ENCODE data around the gene HK1.

Gene HK1

DNA sequence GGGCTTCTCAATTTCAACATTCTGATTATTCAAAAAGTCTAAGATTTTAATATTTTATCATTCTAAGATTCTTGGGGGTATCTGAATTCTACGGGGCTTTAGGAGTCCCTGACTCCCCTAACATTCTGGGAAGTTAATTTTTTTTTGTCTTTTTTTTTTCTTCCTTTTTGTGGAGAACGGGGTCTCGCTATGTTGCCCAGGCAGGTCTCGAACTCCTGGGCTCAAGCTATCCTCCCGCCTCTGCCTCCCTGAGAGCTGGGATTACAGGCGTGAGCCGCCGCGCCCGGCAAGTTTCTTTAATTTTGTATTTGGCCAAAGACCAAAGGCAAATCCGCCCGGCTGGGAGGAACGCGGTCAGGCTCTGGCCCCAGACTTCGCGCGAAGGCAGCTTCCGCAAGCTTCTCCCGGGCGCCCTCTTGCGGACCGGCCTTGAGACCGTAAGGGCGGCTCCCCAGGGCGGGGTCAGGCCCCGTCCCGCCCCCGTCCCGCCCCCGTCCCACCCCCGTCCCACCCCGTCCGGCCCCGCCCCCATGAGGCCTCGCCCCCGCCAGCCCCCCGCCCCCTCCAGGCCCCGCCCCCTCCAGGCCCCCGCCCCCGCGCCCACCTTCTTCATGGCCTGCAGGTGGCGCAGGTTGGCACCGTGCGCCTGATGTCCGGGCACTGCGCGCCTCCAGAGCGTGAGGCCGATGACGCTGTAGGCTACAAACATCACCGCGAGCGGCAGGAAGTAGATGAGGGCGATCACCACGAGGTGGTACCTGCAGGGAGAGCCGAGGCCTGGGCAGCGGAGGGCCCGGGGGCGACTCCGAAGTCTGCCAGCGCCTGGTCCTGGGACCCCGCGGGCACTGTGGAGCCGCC, 130.3 kb downstream of the HK1 start:
- DNase-seq, result peak; percentile 93

DNA sequence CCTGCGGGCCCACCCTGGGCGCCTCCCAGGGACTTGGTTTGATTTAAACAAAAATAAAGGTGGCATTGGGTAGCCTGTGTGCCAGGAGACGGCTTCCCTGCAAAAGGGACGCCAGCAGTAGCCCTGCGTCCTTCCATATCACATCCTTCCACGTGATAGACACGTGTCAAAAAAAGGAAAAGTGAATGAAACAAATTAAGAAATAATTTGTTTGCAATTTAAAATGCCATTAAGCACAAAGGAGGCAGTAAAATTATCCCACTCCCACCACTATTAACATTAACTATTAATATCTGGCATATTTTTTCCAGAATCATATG, 130.8 kb downstream of the HK1 start:
- no peak for DNase-seq

DNA sequence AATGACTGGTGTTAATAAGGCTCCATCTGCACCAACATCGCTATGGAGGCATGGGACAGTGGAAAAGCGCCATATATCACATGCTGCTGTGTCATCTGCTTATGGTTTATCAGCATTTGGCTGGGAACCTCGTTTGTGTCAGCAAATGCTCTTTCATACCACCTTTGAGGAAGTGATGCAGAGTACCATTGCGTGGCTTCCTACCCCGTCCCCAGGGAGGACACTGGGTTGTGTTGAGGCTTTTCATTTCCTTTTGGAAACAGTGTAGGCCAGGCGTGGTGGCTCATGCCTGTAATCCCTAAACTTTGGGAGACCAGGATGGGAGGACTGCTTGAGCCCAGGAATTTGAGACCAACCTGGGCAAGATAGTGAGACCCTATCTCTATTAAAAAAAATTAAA, 131.7 kb downstream of the HK1 start:
- no peak for DNase-seq

DNA sequence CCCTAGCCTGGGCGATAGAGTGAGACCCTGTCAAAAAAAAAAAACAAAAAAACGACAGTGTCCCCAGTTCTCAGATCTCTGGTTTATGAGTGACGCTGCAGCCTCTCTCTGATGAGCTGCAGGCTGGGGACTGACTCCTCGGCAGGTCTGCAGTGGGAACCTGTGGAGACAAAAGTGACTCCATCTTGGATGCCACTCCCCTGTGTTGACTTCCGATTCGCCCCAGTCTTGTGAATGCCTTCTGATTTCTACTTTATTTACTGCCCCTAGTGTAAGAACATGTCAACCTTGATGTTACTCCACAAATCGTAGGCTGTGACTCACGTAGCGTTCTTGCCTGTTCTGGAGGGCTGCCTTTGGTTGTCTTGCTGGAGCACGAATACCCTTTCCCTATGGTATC, 132.2 kb downstream of the HK1 start:
- no peak for DNase-seq

DNA sequence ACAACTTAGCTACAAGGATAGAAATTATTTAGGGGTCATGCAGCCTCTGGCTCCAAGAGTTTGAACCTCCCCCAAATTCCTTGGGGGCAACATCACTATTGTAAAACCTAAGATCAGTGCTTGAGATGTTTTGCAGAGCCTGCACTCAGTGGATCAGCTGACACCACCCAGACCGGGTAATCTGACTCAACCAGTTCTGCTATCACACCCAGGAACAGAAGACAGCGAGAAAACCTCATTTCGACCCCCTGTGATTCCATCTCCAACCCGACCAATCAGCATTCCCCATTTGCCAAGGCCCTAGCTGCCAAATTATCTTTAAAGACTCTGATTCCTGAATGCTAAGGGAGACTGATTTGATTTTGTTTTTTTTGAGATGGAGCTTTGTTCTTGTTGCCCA, 133.2 kb downstream of the HK1 start:
- DNase-seq, result no peak

DNA sequence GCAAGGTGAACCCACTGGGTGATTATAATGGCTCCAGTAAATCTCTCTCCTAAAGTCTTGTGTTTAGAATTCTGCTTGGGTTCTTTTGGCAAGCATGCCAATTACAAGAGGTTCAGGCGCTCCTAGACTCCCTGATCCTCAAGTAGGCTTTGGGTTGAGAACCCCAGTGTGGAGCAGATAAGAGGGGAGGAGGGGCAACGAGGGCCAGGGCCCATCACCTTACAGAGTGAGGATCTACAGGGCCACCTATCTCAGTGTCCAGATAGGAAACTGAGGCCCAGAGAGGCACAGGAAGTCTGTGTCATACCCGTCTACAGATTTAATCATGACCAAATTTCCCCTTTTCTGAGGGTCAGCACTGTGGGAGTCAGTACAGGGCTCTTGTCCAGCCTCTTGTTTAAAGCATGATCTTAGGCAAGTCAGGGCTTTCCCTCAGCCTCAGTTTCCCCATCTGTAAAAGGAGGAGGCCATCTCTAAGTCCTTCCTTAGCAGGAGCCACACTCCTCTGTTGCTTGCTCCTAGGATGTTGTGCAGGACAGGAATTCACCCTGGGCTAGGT, 134.0 kb downstream of the HK1 start:
- no peak for DNase-seq

DNA sequence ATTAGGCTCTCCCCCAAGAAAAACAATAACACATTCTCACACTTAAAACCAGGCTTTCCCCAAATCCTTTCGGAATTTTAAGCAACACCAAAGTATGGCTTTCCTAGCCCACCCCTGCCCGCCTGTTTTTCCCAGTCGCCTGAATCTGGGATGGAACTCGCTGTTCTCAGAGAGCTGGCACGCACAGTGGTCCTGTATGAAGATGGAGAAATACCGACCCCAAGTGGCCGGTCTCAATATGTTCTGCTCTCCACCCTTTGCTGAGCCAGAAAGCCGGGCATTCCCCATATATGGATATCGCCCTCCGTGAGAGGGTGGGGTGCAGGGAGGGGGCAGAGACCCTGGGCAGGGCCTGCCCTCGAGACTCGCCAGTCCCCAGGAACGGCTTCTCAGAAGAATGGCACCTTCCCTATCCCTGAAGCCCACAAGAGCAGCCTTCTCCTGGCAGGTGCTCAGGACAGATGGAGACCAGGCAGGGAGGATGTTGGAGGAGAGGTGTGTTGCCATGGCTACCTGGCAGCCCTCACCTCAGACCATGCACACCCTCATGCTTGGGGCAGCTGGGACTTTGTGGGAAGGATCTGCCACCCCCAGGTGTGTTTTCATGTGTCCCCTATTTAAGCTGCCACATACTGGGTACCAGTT, 135.0 kb downstream of the HK1 start:
- peak; percentile 3 for DNase-seq

DNA sequence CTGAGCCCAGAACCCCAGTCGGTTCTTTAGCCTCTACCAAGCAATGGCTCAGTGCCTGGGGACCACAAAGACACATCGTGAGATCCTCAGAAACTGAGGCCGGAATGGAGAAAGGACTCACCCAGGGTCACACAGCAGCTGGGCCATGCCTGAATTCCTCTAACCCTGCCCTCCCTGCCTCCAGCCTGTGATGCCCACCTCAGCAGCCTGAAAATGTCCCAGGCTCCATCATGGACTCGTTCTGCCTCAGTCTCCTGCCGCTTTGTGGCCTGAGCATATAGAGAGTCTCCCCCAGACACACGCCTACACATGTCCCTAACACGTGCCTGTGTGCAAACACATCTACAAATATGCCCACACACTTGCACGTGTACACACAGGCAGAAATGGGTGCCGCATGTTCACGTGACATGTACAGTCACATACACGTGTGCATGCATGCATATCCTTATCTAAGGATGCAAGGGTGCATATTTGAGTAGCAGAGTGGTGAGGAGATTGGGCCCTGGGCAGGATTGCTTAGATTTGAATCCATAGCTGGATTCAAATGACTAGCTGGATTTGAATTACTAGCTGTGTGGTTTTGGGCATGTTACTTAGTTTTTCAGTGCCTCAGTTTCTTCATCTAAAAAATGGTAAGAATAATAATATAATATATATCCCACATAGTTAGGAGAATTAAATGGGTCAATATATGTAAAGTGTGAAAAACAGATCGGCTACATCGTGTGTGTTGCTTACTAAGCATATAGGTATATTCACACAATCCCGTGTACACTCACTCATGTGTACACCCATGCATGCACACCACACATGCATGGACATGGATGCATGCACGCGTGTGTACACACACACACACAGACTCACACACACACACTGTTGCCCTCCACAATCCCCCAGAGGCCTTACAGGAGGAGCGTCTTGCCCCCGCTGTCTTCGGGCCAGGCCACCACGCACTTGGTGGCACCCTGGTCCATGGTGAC, 136.0 kb downstream of the HK1 start:
- DNase-seq, result no peak

DNA sequence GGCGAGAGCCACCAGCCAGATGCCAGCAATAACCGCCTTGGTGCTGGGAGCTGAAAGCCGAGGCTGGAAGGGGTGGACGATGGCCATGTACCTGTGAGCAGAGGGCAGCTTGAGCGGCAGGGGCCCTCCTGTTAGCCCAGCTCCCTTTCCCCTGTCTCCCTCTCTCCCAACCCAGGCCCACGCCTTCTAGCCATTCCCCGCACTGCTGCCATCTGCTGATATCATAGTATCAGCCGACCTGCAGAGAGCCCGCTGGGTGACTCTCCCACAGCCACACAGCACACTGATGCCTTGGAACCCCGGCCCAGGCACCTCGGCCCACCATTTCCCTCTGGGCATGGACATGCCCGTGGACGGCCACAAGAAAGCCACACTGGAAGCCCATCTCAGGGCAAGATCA, 136.8 kb downstream of the HK1 start:
- no peak for DNase-seq

DNA sequence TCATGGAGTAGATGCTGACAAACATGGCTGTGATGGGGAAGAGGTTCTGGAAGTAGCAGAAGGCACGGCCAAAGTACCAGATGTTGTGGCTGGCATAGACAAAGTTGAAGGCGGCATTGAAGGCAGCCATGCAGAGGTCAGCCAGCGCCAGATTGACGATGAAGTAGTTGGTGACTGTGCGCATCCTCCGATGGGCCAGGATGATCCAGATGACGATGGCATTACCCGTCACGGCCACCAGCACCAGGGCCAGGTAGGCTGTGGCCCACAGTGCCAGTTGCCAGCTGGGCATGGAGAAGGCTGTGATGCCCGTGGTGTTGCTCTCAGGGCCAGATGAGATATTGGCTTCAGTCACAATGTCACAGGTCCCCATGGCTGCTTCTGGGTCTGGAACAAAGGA, 137.7 kb downstream of the HK1 start:
- no peak for DNase-seq

DNA sequence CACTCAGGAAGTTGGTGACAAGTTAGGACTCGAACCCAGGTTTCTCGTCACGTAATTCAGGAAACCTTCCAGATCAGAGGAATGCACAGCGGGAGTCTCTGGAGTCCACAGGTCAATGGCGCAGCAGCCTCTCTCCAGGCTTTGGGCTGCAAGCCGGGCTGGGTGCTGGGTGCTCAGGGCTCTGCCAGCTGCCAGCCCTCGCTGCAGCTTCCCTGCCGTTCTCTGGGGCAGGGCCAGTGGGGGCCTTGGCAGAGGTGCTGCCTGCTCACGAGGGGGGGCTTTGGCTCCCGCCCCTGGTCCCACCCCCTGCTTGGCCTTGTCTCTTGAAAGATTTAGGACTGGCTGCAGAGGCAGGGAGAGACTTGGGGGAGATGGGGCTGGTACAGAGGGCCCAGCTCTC, 138.4 kb downstream of the HK1 start, which contains the start of gene TACR2:
Gene TACR2, minus strand, starts transcription at position 224 of the 400 bp plus-strand sequence. CDS start 595 bp downstream, outside the sequence.
- DNase-seq, result no peak

DNA sequence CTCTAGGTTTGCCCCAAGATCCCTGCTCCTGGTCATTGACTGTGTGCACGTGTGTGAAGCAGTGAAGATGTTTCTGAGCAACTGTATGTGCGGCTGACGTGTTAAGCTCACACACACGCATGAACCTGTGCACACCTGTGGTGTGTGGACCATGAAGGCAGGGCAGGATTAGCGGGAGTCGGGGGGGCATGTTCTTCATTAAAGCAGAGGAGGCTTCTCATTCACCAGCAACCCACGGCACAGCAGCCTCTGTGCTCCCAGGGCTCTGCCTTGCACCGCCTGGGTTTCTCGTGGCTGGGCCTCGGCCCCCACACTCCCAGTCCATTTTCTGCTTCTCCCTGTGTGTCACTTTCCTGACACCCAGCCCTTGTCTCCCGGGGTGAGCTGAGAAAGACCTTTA, 139.2 kb downstream of the HK1 start:
- DNase-seq, result no peak

DNA sequence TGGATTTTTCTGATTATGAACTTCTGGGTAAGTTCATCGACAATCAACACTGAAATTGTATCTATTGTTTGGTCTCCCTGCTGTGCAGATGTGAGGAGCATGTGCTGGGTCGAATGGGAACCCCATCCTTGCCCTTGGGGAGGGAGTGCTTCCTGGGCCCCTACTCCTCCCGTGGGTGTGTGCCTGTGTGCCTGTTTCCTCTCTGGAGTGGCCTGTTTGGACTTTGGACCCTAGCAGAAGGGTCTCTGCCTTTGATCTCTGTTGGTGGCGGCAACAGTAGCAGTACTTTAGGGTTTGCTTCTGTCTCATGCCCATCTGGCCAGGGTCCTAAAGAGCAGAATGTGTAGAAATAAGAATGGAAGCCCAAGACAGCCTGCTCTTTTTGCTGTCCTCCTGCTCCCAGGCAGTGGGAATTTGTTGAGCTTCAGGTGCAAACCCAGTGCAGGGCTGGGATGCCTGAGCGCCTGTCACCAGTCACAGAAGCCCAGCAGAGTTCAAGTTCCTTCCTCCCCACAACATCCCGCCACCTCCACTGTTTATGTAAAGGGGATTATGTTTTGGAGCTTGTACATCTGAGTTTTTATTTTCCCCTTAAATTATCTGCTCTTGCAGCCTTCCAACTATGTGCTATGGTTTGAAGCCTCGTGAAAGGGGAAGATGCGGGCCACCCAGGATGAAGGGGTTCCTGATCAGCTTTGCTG, 139.9 kb downstream of the HK1 start:
- no peak for DNase-seq

DNA sequence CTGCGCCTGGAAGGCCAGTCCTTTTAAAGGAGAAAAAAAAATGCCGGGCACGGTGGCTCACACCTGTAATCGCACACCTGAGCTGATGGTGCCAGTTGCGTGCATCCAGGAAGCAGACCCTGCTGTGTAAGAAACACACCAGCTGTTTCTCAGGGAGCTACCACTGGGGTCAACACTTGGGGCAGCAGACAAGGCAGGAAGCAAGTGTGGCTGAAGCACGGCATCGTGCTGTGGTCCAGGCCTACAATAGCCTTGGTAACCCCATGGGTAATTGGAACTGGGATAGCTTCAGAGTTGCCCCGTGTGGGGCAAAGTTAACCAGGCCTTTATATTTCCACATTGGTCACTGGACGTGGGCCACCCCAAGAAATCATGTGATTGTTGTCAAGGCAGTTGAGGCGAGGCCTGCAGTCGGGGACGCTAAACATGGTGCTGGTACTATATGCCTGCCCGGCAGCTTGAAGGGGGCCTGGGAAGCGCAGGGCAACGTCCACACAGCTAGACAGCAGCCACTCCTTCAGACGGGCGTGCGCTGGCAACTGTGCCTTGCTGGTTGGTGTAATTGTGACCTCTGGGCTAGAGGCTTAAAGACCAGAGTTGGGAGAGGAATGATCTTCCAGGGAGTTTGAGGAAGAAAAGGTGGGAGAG, 140.9 kb downstream of the HK1 start:
- DNase-seq, result no peak

DNA sequence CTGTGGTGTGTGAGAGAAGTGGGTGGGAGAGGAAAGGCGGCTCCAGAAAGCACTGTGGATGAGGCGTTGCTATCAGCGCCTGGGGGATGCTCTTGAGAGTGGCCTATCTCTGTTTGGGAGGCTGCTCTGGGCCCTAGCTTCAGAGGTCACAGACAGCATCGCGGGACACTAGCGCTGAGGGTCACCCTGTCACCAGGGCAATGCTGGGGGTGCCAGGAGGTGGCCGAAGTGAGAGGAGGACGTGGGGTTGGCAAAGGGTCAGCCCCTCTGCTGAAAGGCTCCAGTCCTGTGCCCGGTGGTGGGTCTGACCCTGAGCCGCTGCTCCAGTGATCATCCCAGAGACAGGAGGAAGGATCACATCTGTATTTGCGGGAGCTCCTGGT, 141.4 kb downstream of the HK1 start:
- no peak for DNase-seq

DNA sequence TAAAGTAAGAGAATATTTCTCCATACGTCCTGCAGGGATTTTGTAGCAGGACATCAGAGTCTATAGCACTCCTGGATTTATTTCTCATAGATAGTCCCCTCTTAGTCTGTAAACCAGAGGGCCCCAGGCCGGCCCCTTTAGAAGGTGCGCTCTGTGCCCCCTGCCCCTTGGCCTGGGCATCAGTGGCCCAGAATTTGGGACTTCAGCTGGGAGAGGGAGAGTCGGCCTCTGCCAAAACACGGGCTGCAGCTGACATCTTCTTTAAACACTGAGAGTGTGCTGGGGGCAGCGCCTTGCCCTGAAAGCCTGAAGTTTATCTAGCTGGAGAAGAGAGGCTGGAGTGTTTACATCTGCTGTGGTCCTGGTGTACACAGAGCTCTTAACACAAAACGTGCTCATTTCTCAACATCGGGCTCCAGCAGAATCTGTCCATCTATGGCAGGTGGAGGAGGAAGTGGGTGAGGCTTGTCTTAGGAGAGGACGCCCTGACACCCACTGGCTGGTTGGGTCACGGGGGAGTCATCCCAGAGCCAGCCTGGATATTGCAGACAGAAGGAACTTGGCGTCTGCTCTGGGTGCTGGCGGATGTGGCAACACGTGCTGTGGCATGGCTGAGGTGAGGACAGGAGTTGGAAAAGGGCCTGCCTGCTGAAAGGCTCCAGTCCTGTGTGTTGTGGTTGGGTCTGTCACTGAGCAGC, 143.5 kb downstream of the HK1 start:
- DNase-seq, result peak; percentile 76

DNA sequence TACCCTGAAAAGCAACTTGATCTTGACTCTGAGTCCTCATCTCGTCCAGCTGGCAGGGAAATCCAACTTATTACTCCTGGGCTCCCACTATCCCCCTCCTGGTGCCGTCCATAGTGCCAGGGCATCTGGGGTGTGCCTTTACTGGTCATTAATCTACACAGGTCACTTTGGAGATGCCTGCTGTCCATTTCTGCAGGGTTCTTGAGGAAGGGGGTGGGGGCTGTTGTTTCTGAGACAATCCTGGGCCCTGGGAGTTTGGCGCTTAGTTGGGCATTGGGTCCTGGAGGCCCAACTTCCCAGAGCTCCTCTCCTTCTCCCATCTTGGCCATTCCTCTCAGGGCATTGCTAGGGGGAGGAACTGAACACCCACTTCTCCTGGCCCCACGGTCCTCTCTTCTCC, 144.4 kb downstream of the HK1 start:
- DNase-seq, result no peak

DNA sequence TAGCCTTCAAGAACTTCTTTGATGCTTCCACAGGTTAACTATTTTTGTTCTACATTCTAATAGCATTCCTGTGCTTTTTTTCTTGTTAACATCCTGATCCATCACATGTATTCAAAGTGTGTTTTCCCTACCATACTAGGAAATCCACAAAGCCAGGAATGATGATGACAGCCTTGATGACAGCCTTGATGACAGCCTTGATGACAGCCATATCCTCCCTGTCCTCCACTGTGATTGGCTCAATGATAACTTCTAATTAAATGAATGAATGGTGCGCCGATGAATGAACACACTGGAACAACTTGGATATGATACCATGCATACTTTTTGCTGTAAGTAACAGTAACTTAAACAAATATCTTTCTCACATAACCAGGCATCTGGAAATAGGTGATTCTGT, 146.7 kb downstream of the HK1 start:
- DNase-seq, result no peak

DNA sequence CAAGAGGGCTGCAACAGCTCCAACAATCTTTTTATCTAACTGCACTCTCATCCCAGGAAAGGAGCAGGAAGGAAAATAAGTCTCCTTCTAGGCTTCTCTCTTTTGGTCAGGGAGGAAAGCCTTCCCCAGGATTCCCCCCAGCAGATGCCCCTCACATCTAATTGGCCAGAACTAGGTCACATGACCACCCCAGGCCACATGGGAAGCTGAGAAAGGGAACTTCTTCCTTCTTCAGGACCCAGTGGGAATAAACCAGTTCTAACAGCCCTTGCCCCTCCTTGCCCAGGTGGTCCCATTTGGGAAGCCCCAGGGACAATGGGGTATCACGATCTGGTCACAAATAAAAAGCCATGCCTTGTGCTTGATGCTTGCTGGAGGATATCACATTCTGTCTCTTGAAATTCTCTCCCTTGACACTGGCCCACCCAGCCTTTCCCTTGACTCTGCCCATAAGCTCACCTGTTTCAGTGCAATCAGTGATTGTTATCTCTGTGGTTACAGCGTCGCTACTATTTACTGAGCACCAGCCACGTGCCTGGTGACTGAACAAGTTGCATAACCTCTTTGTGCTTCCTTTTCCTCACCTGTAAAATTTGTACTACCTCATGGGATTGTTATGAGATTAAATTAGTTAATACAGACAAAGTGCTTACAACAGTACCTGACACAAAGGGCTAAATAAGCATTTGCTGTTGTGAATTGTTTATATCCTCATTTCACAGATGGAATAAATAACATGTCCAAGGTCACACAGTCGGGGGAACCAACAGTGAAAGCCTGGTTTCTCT, 147.4 kb downstream of the HK1 start:
- peak; percentile 67 for DNase-seq

DNA sequence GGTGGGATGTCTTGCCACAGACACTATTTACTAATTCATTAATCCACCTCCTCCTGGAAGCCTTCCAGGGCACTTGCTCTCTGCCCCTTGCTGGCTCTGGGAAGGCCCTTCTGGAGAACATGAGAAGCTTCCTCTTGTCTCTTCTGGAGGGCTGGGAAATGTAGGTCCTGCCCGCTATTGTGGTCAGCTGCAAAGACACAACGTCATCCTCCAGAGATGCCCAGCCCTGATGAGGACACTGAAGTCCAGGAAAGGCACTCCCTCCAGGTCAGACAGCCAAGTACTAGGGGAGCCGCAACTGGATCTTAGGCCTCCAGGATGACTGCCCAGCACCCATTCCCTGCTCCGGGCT, 148.1 kb downstream of the HK1 start:
- no peak for DNase-seq

DNA sequence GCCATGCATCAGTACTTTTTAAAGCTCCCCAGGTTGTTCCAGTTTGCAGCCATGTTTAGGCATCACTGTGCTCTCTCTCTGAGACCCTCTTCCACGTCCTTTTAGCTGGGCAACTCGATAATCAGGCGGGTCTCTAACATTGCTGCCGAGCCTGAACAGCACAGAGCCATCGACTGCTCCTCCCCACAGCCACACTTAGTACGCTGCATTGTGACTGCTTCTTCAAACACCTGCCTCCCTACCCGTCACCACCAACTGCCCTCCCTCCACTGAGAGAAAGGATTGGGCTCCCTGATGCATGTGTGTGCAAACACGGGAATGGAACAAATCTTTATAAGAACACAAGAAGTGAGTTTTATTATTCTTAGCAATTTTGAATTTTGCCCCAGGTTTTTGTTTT, 149.9 kb downstream of the HK1 start:
- DNase-seq, result peak; percentile 71

Measured in NCI-H774 (cell line).